GM12878 (cell line): ENCODE measurements around the gene AGAP1.

Experiments used
- CEBPZ ChIP-seq: fragments of 150-350 bp; IDR thresholded peaks from 2 replicates; pipeline ENCODE4 v1.6.1; 2016; ENCODE audit warnings: low read depth, low read length
- CHD4 ChIP-seq: fragments of 200-600 bp; sonication (generic); IDR thresholded peaks from 2 replicates; pipeline ENCODE4 v1.6.1; 2016; ENCODE audit warnings: mild to moderate bottlenecking
- EP300 ChIP-seq, 2 experiments: fragments of 150-350 bp in 1 of 2; IDR thresholded peaks; 2 replicates each; pipeline ENCODE4 v1.6.1; 2011 to 2012; ENCODE audit warnings: low read depth in 2 of 2, low read length in 2 of 2, borderline replicate concordance in 1 of 2, improper control_type of control experiment in 1 of 2, inconsistent platforms in 1 of 2; ENCODE audit not compliant: control insufficient read depth in 1 of 2
- EZH2 ChIP-seq: IDR thresholded peaks from 2 replicates; pipeline ENCODE4 v1.6.1; 2012; ENCODE audit warnings: low read depth, mild to moderate bottlenecking, control low read depth, inconsistent platforms, low read length, borderline replicate concordance; ENCODE audit not compliant: control insufficient read depth
- PBX3 ChIP-seq: IDR thresholded peaks from 2 replicates; pipeline ENCODE4 v1.6.1; 2011; ENCODE audit warnings: mild to moderate bottlenecking, low read depth, low read length, moderate library complexity; ENCODE audit not compliant: insufficient replicate concordance
- REST ChIP-seq: IDR thresholded peaks from 2 replicates; pipeline ENCODE4 v1.6.1; 2012; ENCODE audit warnings: mild to moderate bottlenecking, low read depth, low read length
- SMC3 ChIP-seq: IDR thresholded peaks from 2 replicates; pipeline ENCODE4 v1.6.1; 2011; ENCODE audit warnings: low read length, improper control_type of control experiment, borderline replicate concordance
- SREBF2 ChIP-seq: IDR thresholded peaks from 2 replicates; pipeline ENCODE4 v1.6.1; 2012; ENCODE audit warnings: mild to moderate bottlenecking, low read length
- USF2 ChIP-seq: IDR thresholded peaks from 2 replicates; pipeline ENCODE4 v1.6.1; 2011; ENCODE audit warnings: low read depth, low read length, improper control_type of control experiment, borderline replicate concordance

- TF ChIP-seq EZH2 (no peak), SREBF2 (no peak), CHD4 (no peak), USF2 (no peak), REST (no peak), SMC3 (no peak), PBX3 (no peak), EP300 (IDR thresholded peaks at IDR 0.05; ENCODE audit: borderline replicate concordance in 1 of 2, control insufficient read depth in 1 of 2, low read depth in 2 of 2, low read length in 2 of 2) (no peak), CEBPZ (no peak)
Measured at GRCh38 chr2:235925250-235925919, 431.5 kb downstream of the AGAP1 start.
